CD4-positive, alpha-beta T cell (primary cell): ENCODE results near the gene DGUOK. TPM values are rescaled to one million over a fixed set of nuclear protein-coding genes. Genes with fewer than 3 reads are reported as not detected.
A peak's percentile ranks its signal among the peaks of the same experiment; 100 is the strongest.

Experiments used
- ATAC-seq: fragments of 200-7000 bp; cut with Tn5 transposase; one replicate; pipeline ENCODE4 v1.10.0; 2022; ENCODE audit warnings: mild to moderate bottlenecking; ENCODE audit not compliant: poor library complexity
- CTCF ChIA-PET: fragments of 350-600 bp; sonication (Branson Sonifier 250); formaldehyde crosslinking; loops from one replicate; lab custom pipeline; 2021; ENCODE audit warnings: antibody characterized with exemption, inconsistent platforms; lab: Charles Lee
- POLR2A ChIA-PET: fragments of 350-600 bp; sonication (Branson Sonifier 250); formaldehyde crosslinking; loops from one replicate; lab custom pipeline; 2021; ENCODE audit warnings: antibody characterized with exemption, inconsistent platforms; lab: Charles Lee
- DNase-seq, 14 experiments: peaks; one replicate each; pipeline ENCODE4 v3.0.0-alpha.2; 2013 to 2020; ENCODE audit warnings: mixed read lengths in 2 of 14
- H3K27ac ChIP-seq, 2 donors: one replicate each; pipeline versions ENCODE4 v1.5.1 to v1.7.0; 2013; ENCODE audit warnings: low read length in 2 of 2, low read depth in 1 of 2, mild to moderate bottlenecking in 1 of 2
- H3K27me3 ChIP-seq, 2 experiments: 1 replicate in 1 of 2; 2 replicates in 1 of 2; pipeline versions ENCODE4 v1.6.1 to v1.7.0; 2013; ENCODE audit warnings: low read length in 2 of 2, control low read depth in 1 of 2, mild to moderate bottlenecking in 1 of 2, moderate library complexity in 1 of 2; ENCODE audit not compliant: insufficient read depth in 2 of 2, control insufficient read depth in 1 of 2
- H3K36me3 ChIP-seq: one replicate; pipeline ENCODE4 v1.6.1; 2013; ENCODE audit warnings: low read length, control low read depth; ENCODE audit not compliant: insufficient read depth
- H3K4me1 ChIP-seq: one replicate; pipeline ENCODE4 v1.6.1; 2013; ENCODE audit warnings: low read length, control low read depth; ENCODE audit not compliant: insufficient read depth
- H3K4me3 ChIP-seq: one replicate; pipeline ENCODE4 v1.5.1; 2013; ENCODE audit warnings: mild to moderate bottlenecking, low read length, moderate library complexity
- H3K9me3 ChIP-seq, 2 experiments: 1 replicate in 1 of 2; 2 replicates in 1 of 2; pipeline versions ENCODE4 v1.6.1 to v1.7.0; 2013; ENCODE audit warnings: low read length in 2 of 2, mild to moderate bottlenecking in 2 of 2, control low read depth in 1 of 2, moderate library complexity in 1 of 2; ENCODE audit not compliant: control insufficient read depth in 1 of 2, insufficient read depth in 1 of 2
- H3K27ac Mint-ChIP-seq: one replicate; pipeline ENCODE4 v1.8.0; 2020; ENCODE audit warnings: mixed read lengths
- H3K27me3 Mint-ChIP-seq: one replicate; pipeline ENCODE4 v1.8.0; 2021; ENCODE audit warnings: mixed read lengths
- H3K36me3 Mint-ChIP-seq: one replicate; pipeline ENCODE4 v1.8.0; 2021; ENCODE audit warnings: low read depth, mixed read lengths
- H3K4me1 Mint-ChIP-seq: one replicate; pipeline ENCODE4 v1.8.0; 2021; ENCODE audit warnings: low read depth, mixed read lengths
- H3K4me3 Mint-ChIP-seq: one replicate; pipeline ENCODE4 v1.8.0; 2020; ENCODE audit warnings: mild to moderate bottlenecking, mixed read lengths
- H3K9me3 Mint-ChIP-seq: one replicate; pipeline ENCODE4 v1.8.0; 2020; ENCODE audit warnings: mixed read lengths
- CTCF ChIP-seq: fragments of 200-600 bp; IDR thresholded peaks from one replicate; pipeline ENCODE4 v1.8.0; 2022; ENCODE audit warnings: antibody characterized with exemption, mild to moderate bottlenecking
- intact Hi-C, 2 experiments: fragments of 100-400 bp; cut with DNase I in 1 of 2; cut with micrococcal nuclease in 1 of 2; formaldehyde crosslinking; loops; one replicate each; pipeline versions ENCODE4 v1.15.1 to v1.9.0; 2023 to 2025; cut with DNase I, micrococcal nuclease
- total RNA-seq, 174 experiments: library from RNA in 2 of 174; stranded (reverse) in 2 of 174; gene quantifications; one replicate each; pipeline ENCODE4 v1.2.3 and lab custom pipeline; 2021 to 2026

The DGUOK gene
- total RNA-seq, 2 experiments from 2014 or later = 30.5 to 32.0 TPM

DNA sequence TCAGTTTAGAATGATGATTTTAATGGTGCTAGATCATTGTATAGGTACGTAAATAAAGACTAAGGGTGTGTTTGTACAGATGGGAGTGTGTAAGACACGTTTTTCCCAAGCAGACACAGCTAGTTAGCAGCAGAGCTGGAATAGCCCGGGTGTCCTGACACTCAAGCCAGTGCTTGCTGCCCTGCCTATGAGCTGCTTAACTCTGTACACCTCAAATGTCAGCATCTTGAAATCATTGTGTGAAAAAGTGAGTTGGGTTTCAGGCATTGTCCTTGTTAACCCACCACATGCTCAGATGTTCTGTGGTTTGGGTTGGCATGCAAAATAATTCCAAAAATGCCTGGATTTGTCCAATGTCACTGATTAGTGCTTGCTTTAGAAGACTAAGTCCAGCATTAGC is 45.0 kb downstream of the DGUOK start:
- Histone ChIP-seq H3K27ac (peak overlapping the region; percentile 60 to 65), H3K4me1 (peaks cover 45% of the 10 kb centered on the region), H3K4me3 (no peak overlapping the region), H3K27me3 (no peaks in the 10 kb centered on the region), H3K9me3 (no peaks in the 10 kb centered on the region), H3K36me3 (no peaks in the 10 kb centered on the region)
- Mint-ChIP-seq H3K27ac (peak overlapping the region; percentile 96), H3K9me3 (no peaks in the 10 kb centered on the region), H3K36me3 (no peaks in the 10 kb centered on the region), H3K4me1 (peaks cover 84% of the 10 kb centered on the region), H3K4me3 (peak overlapping the region; percentile 70), H3K27me3 (no peaks in the 10 kb centered on the region)
- ChIA-PET CTCF (interaction anchor here (1.5 kb wide), 1 partner anchor 8 kb away, joined by 5 read pairs; no protein-coding TSS in a partner anchor), POLR2A (interaction anchor here (0.6 to 4.0 kb wide), 12 partner anchors 10 to 433 kb away, joined by 3 to 36 read pairs (median 4); partner anchors contain the start of genes MOB1A and TET3)
- no peak for ATAC-seq
- no peak for TF ChIP-seq CTCF
- DNase-seq = no peak
- intact Hi-C loops = loop anchor here in 1 of 2 experiments (2.0 kb wide), 1 partner anchor 15 kb away; no protein-coding TSS in a partner anchor

GRCh38 chr2:73972846-73973245 is 46.2 kb downstream of the DGUOK start:
- no peak overlapping the region for H3K4me3 ChIP-seq
- H3K27ac Mint-ChIP-seq = peak overlapping the region; percentile 96
- ChIA-PET POLR2A (interaction anchor here (4.0 kb wide), 1 partner anchor 9 kb away, joined by 23 read pairs; no protein-coding TSS in a partner anchor), CTCF (no interaction called here)
- ATAC-seq = no peak
- H3K4me3 Mint-ChIP-seq = no peak overlapping the region
- no peaks in the 10 kb centered on the region for H3K27me3 Mint-ChIP-seq
- no peak for DNase-seq
- no peaks in the 10 kb centered on the region for H3K27me3 ChIP-seq
- H3K9me3 Mint-ChIP-seq = no peaks in the 10 kb centered on the region
- H3K36me3 Mint-ChIP-seq = no peaks in the 10 kb centered on the region
- H3K4me1 ChIP-seq = peaks cover 50% of the 10 kb centered on the region
- no peak for TF ChIP-seq CTCF
- H3K36me3 ChIP-seq = no peaks in the 10 kb centered on the region
- H3K27ac ChIP-seq = no peak overlapping the region
- intact Hi-C loops = no loop called here
- peaks cover 84% of the 10 kb centered on the region for H3K4me1 Mint-ChIP-seq
- H3K9me3 ChIP-seq = no peaks in the 10 kb centered on the region

- POLR2A ChIA-PET = interaction anchor here (0.8 to 2.1 kb wide), 2 partner anchors 17 to 49 kb away, joined by 3 to 6 read pairs; partner anchors contain the start of gene DGUOK
- ATAC-seq = no peak
Observed at GRCh38 chr2:73975731-73976130, 49.1 kb downstream of the DGUOK start.

More at GRCh38 chr2:73975731-73976130, 49.1 kb downstream of the DGUOK start:
- Histone ChIP-seq H3K4me3 (no peak overlapping the region), H3K9me3 (no peaks in the 10 kb centered on the region), H3K27me3 (no peaks in the 10 kb centered on the region), H3K4me1 (peaks cover 58% of the 10 kb centered on the region), H3K27ac (no peak overlapping the region), H3K36me3 (no peaks in the 10 kb centered on the region)
- no peak overlapping the region for H3K4me3 Mint-ChIP-seq
- intact Hi-C loops = no loop called here
- no peaks in the 10 kb centered on the region for H3K27me3 Mint-ChIP-seq
- H3K36me3 Mint-ChIP-seq = no peaks in the 10 kb centered on the region
- CTCF ChIA-PET = no interaction called here
- H3K9me3 Mint-ChIP-seq = no peaks in the 10 kb centered on the region
- TF ChIP-seq CTCF = no peak
- no peak overlapping the region for H3K27ac Mint-ChIP-seq
- peaks cover 80% of the 10 kb centered on the region for H3K4me1 Mint-ChIP-seq
- DNase-seq = no peak
